UCSD-AML1 (cell line): Measurements from ENCODE around the gene OR51E2.

Experiments used
- DNase-seq: peaks from one replicate; lab custom pipeline; 2025; ENCODE audit not compliant: unreplicated experiment; lab: John Stamatoyannopoulos, UW

Gene OR51E2

DNA sequence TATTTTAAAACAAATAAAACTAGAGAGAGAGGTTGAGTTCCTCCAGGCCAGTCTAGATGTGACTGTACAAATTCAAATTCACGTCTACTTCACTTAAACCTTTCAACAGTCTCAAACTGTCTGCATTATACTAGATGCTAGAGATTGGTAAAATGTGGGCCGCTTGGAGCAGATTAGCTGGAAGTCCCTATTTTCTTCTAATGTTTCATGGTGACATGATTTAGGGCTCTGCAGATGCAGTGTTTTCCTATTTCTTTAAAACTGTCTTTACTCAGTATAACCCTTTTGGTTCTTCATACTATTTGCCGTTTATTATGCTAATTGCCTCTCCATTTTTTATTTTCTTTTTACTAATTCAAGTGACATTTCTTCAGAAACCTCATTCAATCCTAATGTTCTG lies 33.5 kb downstream of the OR51E2 start:
- no peak for DNase-seq

DNA sequence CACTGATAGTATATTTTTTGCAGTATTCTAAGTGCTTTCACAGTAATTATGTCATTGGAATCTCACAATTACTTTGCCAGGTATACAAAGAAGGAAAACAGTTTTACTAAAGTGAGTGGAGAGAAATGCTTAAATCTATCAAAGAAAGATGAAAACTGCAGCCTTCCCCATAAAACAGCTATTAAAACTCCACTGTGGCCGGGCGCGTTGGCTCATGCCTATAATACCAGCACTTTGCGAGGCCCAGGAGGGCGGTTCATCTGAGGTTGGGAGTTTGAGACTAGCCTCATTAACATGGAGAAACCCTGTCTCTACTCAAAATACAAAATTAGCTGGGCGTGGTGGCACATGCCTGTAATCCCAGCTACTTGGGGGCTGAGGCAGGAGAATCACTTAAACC lies 34.8 kb downstream of the OR51E2 start:
- DNase-seq = no peak

DNA sequence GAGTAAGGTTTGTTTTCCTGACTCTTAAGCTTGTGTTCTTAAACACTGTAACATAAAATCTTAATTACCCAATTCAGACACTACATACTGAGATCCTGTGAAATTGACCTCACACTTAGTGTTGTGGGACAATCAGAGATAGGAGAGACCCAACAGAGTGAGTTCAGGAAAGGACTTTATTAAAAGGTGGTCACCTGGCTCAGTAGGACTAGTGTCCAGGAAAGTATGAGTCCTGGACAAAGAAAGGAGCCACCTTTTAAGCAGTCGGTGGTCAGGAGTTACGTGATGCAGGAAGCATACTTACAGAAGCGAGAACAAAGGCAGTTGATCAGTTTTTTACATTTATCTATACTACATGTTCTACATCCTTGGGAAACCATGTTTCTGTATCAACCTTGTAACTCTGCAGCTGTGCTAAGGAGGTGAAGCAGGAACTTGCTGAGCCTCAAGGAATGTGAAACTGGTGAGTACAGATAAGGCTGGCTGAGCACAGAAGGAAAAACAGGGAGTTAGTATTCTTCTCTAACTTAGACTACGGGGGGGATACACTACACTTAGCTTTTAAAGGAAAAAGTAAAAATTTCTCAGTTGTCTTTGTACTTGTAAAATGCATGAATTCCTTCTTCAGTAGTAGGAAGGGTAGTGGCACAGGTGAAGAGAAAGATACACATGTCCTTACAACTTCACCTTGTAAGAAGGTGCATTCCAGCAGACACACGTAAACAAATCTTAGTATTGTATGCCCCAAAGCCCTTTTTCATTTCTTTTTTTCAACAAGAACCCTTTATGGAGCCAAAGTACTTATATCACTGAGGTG lies 38.8 kb downstream of the OR51E2 start:
- DNase-seq = no peak

DNA sequence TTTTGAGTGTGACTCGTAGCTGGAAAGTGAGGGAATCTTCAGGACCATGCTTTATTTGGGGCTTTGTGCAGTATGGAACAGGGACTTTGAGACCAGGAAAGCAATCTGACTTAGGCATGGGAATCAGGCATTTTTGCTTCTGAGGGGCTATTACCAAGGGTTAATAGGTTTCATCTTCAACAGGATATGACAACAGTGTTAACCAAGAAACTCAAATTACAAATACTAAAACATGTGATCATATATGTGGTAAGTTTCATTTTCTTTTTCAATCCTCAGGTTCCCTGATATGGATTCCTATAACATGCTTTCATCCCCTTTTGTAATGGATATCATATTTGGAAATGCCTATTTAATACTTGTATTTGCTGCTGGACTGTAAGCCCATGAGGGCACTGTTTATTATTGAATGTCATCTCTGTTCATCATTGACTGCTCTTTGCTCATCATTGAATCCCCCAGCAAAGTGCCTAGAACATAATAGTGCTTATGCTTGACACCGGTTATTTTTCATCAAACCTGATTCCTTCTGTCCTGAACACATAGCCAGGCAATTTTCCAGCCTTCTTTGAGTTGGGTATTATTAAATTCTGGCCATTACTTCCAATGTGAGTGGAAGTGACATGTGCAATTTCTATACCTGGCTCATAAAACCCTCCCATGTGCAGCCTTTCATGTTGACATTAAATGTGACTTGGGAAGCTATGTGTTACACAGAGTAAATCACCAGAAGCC lies 42.9 kb downstream of the OR51E2 start:
- DNase-seq = no peak

DNA sequence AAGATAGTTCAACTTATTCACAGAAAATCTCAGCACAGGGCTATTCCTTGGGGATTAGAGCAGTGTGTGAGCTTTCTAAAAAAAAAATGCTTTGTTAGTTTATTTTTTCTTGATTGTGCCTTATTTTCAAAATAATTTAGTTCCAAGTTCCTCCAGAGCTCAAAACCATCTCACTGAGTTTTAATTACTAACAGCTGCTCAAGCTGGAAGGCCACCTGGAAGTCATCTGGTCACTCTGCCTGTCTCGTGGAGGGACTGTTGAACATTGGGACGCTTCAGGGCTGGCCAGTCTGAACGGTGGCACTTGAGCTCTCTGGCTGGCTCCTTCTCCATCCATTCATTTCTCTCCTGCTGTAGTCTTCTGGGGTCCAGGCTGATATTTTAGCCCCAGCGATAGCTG lies 49.9 kb downstream of the OR51E2 start:
- DNase-seq = no peak

DNA sequence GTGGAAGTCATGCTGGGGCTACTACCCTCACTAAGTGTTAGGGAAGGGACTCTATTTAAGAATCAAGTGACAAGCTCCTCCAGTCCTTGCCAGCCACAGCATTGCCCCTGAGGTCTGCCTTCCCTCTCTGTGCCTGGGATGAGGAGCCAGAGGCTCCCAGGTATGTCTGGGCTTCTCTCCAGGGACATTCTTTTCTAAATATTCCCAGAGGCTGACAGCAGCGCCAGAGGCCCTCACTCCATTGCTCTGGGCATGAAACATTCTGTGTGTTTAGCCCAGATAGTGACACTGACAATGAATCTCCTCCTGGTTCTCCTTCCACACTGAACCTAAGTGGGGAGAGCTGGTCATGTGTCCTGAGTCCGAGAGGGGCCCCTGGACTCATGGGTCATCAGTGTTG lies 51.7 kb downstream of the OR51E2 start:
- no peak for DNase-seq

DNA sequence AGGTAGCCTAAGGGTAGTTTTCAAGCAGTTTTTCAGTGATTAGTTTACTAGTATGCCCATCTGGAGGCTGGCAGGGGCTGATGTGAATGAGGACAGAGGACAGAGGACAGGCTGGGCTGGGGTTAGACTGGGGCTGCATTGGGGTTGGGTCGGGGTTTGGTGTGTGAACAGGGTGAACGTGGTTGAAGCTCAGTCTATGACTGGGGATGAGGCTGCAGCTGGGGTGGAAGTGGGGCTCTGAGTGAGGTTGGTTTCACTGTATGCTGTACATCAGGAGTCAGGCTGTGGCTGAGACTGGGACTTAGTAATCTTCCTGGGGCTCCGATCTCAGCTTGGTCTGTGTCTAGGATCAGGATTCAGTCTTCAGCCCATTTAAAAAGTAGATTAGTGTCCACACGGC lies 53.4 kb downstream of the OR51E2 start:
- DNase-seq = no peak

DNA sequence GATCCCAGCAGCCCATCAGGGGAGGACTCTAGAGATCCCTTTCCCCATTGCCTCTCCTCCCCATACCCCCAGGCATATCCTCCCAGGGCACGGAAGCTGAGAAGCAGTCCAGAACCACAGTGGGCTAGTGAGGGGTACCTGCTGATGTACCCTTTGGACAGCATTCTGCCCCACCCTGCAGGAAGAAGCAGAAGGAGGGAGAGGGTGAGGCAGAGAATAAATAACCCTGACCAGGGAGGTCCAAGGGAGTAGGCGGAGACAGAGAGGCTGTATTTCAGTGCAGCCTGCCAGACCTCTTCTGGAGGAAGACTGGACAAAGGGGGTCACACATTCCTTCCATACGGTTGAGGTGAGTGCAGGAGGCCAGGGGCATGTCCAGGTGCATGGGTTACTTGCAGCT lies 54.0 kb downstream of the OR51E2 start, which contains the start of gene OR51E1:
TSS of gene OR51E1 (plus strand) at position 301 of the 400 bp plus-strand sequence. CDS start 8,545 bp downstream, outside the sequence.
- DNase-seq = no peak

DNA sequence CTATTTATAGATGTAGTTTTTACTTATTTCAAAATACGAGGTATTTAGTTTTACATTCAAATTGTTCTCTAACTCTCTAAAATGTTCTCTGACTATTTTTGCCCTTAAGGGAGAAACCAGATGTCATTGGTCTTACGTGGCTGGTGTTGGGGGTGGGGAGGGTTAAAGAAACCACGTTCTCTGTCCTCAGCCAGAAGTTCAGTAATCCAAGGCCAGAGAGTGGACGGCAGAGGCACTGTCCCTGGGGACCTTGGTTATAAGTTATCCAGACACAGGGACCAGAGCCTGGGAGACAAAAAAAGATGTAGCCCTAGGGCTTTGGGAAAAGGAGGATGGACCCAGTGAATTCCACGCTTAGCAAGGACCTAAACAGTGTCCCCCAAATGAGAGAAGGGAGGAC lies 54.6 kb downstream of the OR51E2 start:
- no peak for DNase-seq

DNA sequence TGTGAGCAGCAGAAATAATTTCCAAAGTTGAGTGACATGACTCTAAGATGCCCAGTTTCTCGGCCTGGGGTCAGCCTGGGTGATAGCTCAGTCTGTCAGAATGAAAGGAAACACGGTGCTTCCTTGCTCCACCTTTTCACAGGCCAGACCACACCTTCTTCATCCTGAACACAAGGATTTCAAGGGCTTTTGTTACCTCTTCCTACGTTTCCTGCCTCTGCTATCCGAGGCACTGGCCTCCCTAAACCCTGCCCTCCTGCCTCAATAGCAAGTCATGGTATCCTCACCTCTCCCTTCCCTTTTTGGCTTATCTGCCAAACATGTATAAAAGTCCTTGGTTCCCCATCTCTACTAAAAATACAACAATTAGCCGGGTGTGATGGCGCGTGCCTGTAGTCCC lies 55.6 kb downstream of the OR51E2 start:
- DNase-seq = no peak

DNA sequence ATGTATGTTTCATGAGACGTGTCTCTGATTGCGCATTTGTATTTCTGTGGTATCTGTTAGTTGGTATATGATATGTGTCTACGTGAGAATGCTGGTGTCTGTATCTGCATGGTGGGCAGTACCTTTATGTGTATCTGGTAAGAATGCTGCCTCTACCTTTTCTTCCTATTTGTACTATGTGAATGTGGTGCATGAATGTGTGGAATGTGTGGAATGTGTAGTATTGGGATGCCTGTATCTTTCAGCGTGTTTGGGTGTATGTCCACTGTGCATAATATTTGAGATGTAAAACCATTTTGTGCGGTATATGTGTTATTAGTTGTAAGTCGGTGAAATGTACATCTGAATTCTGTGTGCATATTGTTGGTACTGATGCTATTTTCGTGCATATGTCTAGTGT lies 56.2 kb downstream of the OR51E2 start:
- DNase-seq = no peak

DNA sequence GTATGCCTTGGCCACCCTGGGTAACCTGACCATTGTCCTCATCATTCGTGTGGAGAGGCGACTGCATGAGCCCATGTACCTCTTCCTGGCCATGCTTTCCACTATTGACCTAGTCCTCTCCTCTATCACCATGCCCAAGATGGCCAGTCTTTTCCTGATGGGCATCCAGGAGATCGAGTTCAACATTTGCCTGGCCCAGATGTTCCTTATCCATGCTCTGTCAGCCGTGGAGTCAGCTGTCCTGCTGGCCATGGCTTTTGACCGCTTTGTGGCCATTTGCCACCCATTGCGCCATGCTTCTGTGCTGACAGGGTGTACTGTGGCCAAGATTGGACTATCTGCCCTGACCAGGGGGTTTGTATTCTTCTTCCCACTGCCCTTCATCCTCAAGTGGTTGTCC lies 57.7 kb downstream of the OR51E2 start:
- no peak for DNase-seq

DNA sequence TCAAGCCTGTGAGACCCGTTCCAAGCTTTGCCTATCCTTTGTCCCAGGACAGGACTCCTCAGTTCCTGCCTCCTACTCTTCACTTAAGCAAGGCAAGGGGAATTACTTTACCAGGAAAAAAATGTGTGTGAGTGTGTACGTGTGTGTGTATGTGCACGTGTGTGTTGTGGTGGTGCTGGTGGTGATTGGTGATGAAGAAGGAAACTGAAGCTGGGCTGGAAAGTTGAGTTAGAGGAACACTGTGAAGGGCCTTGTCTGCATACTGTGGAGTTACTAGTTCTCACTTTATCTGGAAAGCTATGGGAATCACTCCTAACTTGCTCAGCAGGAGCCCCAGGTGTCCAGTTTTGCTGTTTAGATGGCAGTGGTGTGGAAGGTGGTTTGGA lies 60.0 kb downstream of the OR51E2 start:
- DNase-seq = no peak

DNA sequence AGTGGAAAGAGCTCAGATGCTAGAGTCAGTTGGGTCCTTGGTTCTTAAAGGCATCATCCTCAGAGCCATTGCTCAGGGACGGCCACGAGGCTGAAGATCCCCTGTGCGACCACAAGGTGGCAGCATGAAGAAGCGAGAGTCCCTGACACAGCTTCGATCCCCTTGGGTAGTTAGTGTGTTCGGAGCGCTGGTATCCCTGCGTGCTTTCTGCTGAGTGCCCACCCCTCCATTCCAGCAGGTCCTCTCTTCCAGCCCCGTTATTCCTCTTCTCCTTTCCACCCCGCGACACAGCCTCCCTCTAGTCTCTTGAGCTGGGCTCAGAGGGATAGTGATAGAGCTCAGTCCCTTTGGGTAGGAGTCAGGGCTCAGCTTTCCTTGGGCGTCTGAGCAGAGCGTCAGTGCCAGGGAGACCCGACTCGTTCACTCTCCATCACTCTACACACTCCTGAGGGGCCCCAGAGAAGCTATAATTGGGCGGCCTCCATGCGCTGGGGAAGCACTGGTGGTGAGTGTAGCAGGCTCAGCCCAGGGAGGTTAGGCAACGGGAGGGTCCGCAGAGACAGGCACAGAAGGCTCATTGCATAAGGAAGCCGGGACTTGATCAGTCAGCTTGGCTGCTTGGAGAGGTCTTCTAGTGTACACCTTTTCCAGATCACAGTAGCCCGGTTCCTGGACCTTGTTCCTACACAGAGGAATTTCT lies 60.5 kb downstream of the OR51E2 start, which contains the start of gene OR51D1:
TSS of gene OR51D1 (plus strand) at position 516 of the 700 bp plus-strand sequence. CDS start 2,314 bp downstream, outside the sequence.
- DNase-seq = peak; percentile 59

DNA sequence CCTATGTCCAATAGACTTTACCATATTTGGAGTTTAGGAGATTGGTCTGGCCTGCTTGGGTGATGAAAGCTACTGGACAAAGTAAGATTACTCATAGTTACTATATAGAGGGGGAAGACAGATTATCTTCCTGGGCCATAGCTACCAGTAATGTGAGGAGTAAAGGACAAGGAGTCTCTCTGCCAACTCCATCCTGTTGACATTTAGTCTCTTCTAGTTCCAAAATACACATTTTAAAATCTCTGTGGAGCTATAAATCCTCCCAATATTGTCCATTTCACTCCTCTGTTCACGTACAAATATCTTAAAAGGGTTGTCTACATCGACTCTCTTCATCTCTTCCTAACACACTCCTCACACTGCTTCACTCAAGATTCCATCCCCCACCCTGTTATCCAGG lies 61.5 kb downstream of the OR51E2 start:
- no peak for DNase-seq
